Activated CD4-positive, alpha-beta T cell treated with anti-CD3 and anti-CD28 coated beads, Interleukin-2, amount 50 U/mL, for 1 hour (primary cell): ENCODE measurements around the gene ZNRF4.

Source experiments
- DNase-seq: peaks from one replicate; pipeline ENCODE4 v3.0.0-alpha.2; 2020

The ZNRF4 gene

GRCh38 chr19:5443723-5444122 lies 11.5 kb upstream of the ZNRF4 start:
- no peak for DNase-seq

GRCh38 chr19:5444431-5444830 lies 10.8 kb upstream of the ZNRF4 start:
- no peak for DNase-seq

GRCh38 chr19:5445071-5445470 lies 10.1 kb upstream of the ZNRF4 start:
- no peak for DNase-seq

GRCh38 chr19:5445561-5446055 lies 9.6 kb upstream of the ZNRF4 start:
- DNase-seq: no peak

GRCh38 chr19:5447700-5448311 lies 7.4 kb upstream of the ZNRF4 start:
- DNase-seq: no peak

GRCh38 chr19:5448374-5448773 lies 6.8 kb upstream of the ZNRF4 start:
- no peak for DNase-seq

GRCh38 chr19:5450482-5451126 lies 4.6 kb upstream of the ZNRF4 start:
- DNase-seq: no peak

- no peak for DNase-seq
These were observed 3.7 kb upstream of the ZNRF4 start for GRCh38 chr19:5451494-5451893.

GRCh38 chr19:5452594-5453565 lies 2.3 kb upstream of the ZNRF4 start:
- no peak for DNase-seq

- no peak for DNase-seq
These were observed 474 bp upstream of the ZNRF4 start for GRCh38 chr19:5454743-5455142.

- no peak for DNase-seq
These were observed 1.1 kb downstream of the ZNRF4 start for GRCh38 chr19:5456130-5456840.

- no peak for DNase-seq
These were observed 1.6 kb downstream of the ZNRF4 start for GRCh38 chr19:5456841-5457200.

GRCh38 chr19:5457709-5458108 lies 2.5 kb downstream of the ZNRF4 start:
- DNase-seq: no peak

- DNase-seq: no peak
These were observed 3.2 kb downstream of the ZNRF4 start for GRCh38 chr19:5458420-5458819.

GRCh38 chr19:5459360-5459759 lies 4.1 kb downstream of the ZNRF4 start:
- no peak for DNase-seq

- DNase-seq: no peak
These were observed 5.5 kb downstream of the ZNRF4 start for GRCh38 chr19:5460748-5461147.

- DNase-seq: no peak
These were observed 8.7 kb downstream of the ZNRF4 start for GRCh38 chr19:5463959-5464358.

- no peak for DNase-seq
These were observed 10.9 kb downstream of the ZNRF4 start for GRCh38 chr19:5466072-5466471.

GRCh38 chr19:5466814-5467291 lies 11.6 kb downstream of the ZNRF4 start:
- no peak for DNase-seq

GRCh38 chr19:5470264-5470671 lies 15.1 kb downstream of the ZNRF4 start:
- no peak for DNase-seq

GRCh38 chr19:5472286-5472685 lies 17.1 kb downstream of the ZNRF4 start:
- no peak for DNase-seq

GRCh38 chr19:5473646-5474045 lies 18.4 kb downstream of the ZNRF4 start:
- no peak for DNase-seq
